HG03432 (cell line): ENCODE data around the gene NOP14.
"Not testable (repeated sequence)": the region's sequence is repeated elsewhere in the genome, so short reads cannot be mapped to it uniquely, and the experiment has no call there.

ENCODE experiments used
- ATAC-seq: cut with Tn5 transposase; IDR thresholded peaks from one replicate; pipeline ENCODE4 v1.9.1; 2021; ENCODE audit warnings: mild to moderate bottlenecking, moderate library complexity; ENCODE audit not compliant: unreplicated experiment

Gene NOP14

DNA sequence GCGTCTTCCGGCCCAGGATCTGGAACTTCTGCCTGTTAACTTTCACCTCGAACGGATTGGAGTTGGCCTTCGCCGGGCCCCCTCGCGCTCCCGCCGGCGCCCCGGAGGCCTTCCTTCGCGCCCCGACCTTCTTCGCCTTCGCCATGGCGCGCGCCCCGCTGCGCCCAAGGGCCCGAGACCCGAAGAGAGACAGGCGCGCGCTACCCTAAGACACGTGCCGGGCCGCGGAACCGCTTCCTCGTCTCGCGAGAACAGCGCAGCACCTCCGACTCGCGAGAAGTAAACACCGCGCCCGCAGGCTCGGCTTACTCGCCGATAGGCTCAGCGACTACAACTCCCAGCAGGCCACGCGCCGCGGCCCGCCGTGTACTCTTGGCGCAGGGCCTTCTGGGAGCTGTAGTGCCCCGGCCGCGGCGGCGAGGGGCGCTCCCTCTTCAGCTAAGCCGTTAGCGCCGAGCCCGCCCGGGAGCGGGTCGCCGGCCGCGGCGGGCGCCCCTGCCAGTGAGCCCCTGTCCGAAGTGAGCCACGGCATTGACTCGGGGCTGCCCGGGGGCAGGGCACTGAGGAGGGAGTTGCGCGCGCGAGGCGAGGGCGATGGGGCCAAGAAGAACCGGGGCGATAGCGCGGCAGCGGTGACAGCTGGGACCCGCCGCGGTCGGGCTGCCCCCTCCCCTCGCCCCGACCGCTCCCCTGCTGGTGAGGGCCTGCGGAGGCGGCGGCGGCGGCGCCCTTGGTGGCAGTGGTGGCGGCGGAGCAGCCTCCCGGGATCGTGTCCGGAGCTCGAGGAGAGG lies at the start of gene NOP14, which contains the start of gene GRK4:
NOP14 (minus strand) TSS at position 232 of the 791 bp plus-strand sequence; CDS start at position 145, 87 bp downstream.
GRK4 (plus strand) TSS at position 397 of the 791 bp plus-strand sequence. CDS start 500 bp downstream, outside the sequence.
- peak; percentile 92 for ATAC-seq

DNA sequence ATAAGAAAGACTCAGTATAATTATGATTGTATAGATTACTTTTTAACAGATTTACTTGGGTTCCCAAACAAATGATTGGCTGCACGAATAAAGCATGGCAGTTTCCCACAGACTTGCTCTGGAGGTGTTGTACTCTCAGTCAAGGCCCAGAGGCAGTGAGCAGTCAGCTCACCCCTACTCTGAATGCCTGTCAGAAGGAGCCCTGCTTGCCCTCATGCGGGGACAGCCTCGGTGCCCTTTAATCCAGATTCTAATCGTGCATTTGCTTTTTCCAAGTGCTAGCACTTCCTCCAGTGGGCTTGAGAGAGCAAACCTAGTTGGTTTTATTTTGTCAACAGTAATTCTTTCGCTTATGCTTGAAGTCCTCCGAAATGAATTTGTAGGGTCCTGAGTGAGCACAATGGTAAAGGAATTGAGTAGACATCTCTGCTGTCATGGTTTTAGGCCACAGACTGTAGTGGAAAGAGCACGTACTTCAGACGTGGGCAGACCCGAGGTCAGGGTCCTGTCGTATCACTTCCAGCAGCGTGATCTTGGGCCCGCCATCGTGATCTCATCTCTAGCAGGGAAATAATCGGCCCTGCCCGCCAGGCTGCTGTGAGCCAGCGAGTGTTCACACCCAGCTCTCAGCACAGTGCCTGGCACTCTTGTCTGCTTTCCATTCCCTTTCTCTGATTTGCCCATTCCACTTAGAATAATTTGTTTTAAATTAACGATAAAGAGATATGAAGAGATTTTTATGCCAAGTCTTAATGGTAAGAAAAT lies 48.4 kb upstream of the NOP14 start:
- no peak for ATAC-seq

- no peak for ATAC-seq
These were observed 47.8 kb upstream of the NOP14 start for GRCh38 chr4:3010998-3011397.

DNA sequence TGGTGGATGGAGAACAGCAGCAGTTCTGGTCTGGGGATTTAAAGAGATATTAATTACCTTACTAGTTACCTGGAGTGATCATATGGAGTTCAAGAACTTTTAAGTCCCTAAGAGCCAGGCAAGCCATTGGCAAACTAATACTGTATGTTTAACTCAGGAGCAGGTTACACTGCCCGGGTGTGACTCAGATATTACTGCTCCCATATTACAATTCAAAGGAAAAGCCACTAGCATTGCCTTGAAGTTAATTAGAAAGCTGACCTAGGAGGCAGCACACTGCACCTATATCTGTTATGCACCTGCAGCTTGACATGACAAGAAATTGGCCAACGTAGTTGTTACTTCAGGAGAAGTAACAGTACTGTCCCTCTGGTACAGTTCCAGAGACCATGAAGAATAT lies 47.4 kb upstream of the NOP14 start:
- ATAC-seq: no peak

- no peak for ATAC-seq
These were observed 46.2 kb upstream of the NOP14 start for GRCh38 chr4:3009422-3009821.

DNA sequence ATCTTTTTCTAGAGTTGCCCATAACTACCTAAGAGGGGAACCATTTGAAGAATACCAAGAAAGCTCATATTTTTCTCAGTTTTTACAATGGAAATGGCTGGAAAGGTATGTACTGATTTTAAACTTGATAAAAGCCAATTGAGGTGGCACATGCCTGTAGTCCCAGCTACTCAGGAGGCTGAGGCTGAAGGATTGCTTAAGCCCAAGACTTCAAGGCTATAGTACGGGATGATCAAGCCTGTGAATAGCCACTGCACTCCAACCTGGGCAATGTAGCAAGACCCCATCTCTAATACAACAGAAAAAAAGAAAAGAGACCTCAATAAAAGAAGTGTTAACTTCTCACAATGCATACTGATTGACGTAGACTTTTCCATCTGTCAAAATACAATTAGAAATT lies 44.5 kb upstream of the NOP14 start:
- ATAC-seq: no peak

- no peak for ATAC-seq
These were observed 33.2 kb upstream of the NOP14 start for GRCh38 chr4:2996415-2996814.

- no peak for ATAC-seq
These were observed 32.5 kb upstream of the NOP14 start for GRCh38 chr4:2995546-2996265.

- no peak for ATAC-seq
These were observed 31.7 kb upstream of the NOP14 start for GRCh38 chr4:2994917-2995316.

- no peak for ATAC-seq
These were observed 28.0 kb upstream of the NOP14 start for GRCh38 chr4:2991243-2991642.

DNA sequence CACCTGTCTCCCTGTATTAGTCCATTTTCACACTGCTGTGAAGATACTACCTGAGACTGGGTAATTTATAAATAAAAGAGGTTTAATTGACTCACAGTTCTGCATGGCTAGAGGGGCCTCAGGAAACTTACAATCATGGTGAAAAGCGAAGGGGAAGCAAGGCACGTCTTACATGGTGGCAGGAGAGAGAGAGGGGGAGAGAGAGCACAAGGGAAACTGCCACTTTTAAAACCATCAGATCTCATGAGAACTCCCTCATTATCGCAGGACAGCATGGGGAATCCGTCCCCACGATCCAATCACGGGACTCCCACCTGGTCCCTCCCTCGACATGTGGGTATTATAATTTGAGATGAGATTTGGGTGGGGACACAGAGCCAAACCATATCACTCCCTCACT lies 20.5 kb upstream of the NOP14 start:
- not testable (repeated sequence) for ATAC-seq

- ATAC-seq: no peak
These were observed 18.8 kb upstream of the NOP14 start for GRCh38 chr4:2982012-2982411.

DNA sequence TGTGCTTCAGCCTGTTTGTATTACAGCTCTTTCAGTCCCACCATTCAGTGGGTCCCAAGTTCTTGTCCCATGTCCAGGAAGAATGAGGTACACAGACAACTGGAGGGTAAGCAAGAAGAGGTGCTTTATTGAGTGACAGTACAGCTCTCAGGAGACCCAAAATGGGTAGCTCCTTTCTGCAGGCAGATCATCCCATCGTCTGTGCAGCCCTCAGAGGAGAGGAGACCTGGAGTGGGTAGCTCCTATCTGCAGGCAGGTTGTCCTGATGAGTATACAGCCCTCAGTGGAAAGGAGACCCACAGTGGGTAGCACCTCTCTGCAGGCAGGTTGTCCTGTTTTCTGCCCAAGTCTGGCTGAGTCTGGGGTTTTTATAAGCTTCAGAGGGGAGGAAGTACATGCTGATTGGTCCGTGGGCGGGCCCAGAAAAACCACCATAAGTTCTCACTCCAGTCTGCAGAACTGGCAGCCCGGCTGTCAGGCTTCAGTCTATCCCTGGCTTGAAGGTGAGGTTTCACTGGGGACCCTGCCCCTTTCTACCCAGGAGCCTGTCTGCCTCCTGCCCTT lies 18.1 kb upstream of the NOP14 start:
- ATAC-seq: no peak

DNA sequence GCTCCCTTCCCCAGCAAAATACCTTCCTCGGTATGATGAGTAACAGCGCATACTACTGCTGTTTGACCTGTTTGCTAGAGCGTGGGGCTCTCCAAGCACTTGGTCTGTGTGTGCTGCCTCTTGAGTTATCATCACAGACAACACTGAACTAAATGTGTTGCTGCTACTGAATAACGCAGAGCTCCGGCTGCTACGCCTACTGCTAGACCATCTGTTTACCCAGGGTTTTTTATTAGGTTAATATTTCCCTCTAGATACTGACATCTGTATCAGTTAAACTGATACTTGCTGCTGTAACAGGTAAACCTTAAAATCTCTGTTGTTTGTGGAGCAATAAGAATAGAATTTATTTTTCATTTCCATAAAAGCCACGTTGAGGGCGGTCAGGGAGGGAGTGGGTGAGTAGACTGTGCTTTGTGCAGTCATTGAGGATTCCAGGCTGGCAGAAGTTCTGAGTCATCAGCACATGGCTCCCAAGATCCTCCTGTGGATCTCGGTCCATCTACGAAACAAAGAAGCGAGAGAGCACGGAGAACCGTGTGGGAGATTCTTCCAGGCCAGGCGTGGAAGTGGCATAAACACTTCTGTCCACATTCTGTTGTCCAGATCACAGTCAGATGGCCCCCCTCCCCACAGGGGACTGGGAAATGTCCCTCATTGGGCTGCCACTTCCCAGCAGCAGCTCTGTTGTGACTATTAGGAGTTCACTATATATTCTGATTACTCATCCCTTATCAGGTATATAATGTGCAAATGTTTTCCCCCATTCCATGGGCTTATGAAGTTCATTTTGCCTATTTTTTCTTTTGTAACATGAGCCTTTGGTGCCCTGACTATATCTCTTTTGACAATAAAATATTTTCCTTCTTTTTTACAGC lies 14.2 kb upstream of the NOP14 start:
- ATAC-seq: no peak

DNA sequence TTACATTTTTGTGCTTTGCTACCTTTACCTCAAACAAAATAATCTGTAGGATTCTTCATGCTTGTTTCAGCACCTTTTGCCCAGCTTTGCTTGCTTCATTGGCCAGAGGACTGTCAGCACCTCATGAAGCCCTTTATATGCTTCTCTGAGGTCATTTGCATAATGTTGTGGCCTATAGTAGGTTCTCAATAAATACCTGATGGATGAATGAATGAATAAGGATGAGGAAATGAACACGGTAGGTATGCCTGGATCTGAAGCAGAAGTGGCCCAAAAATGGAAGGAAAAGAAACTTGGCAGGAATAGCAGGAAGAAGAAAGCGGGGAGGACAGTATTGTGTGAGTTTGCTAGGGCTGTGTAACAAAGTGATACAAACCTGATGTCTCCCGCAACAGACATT lies 8.1 kb upstream of the NOP14 start:
- ATAC-seq: no peak

GRCh38 chr4:2968381-2968780 lies 5.2 kb upstream of the NOP14 start:
- ATAC-seq: no peak

- ATAC-seq: no peak
These were observed 2.1 kb upstream of the NOP14 start for GRCh38 chr4:2965262-2965661.

- no peak for ATAC-seq
These were observed 1.6 kb upstream of the NOP14 start for GRCh38 chr4:2964706-2965258.

DNA sequence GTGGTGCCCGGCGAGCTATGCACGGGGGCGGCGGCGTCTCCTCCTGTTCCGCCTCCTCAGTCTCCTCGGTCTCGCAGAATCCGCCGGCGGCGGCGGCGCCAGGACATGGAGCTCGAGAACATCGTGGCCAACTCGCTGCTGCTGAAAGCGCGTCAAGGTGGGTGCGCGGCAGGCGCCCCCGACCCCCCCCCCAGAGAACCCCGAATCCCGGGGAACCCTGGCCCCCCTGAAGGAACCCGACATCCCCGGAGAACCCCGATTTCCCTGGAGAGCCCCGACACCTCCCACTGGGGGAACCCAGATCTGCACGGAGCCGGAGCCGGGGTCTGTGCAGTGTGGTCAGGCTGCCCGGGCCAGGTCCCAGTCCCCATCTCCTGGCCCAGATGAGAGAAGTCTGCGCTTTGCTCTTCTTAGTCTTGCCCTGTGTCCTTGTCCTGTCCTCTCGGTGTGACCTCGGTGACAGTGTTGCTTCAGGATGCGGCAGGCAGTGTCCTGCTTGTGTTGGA lies 813 bp upstream of the NOP14 start:
- ATAC-seq: peak; percentile 41
